ENCODE measurements around the gene ZNF831.

Gene ZNF831

DNA sequence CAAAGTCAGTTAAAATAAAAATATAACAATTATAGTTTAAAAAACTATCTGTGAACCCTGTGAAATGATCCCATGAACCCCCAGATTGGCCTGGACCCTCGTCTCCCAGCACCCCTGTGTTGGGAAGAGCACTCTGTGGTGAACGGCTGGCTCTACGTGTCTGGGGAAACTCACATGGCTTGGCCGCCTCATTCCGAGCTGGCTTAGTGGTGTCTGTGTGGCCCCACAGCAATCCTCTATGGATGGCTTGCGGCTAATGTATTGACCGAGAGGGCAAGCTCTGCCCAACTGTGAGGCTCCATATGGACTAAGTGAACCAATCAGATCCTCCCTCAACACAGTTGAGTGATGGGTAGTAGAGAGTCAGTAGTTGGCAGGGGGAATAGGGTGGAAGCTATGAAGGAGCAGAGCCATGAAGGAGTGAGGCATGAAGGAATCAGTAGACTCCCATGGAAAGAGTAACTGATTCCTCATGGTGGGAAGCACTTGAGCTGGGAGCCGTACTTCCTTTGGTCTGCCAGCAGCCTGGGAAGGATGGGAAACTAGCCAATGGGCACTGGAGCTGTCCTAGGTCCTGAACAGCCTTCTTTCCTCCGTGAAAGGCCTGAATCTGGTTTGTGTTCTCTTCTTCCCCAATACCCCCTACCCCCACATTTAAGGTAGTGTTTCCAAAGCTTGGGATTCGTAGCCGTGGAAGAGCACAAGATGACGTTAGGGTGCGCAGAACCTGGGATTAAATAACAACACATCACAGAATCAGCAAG lies 21.6 kb upstream of the ZNF831 start:
- no peak for DNase-seq (ENCODE audit: low read depth in 3 of 3)

DNA sequence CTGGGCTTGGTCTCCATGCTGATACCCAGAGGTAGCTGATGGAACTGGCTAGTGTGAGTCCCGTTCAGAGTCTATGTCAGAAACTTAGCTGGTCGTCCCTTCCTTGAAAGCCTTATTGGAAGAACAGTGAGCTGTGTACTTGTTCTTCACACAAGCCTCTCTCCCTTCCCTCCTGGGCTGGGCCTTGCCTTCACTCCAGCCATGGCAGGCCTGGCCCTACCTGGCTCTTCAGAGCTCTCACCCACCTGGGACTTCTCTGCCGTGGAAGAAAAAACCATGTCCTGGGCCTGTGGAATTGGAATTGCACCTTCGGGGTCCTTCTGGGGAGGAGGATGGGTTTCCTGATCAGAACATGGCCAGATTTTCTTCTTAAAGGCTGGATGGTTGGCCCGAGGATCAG lies 20.3 kb upstream of the ZNF831 start:
- no peak for DNase-seq (ENCODE audit: low read depth in 3 of 3)

DNA sequence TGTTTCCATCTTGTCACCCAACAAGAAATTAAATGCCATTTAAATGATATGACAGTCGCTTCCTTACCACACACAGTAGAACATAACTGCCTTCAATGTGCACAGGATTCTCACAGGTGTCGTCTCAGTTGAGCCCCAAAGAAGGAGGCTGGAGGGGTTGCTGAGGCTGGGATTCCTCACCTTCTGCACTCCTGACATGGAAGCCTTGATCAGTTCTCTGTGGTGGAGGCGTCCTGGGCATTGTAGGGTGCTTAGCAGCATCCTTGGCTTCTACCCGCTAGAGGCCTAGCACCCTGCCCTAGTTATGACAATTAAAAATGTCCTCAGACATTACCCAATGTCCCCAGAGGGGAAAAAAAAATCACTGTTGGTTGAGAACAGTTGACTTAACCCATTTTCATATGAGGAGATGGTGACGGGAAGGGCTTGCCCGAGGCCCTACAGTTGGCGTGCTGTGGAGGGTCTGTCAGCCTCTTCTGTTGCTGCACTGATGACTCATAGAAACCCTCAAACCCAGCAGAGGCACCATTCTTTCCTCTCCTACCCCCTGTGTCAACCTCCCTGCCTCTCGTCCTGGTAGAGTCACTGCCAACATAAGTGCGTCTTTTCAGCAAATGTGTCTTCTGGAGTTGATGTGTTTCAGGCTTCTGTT lies 19.3 kb upstream of the ZNF831 start:
- DNase-seq (ENCODE audit: low read depth in 3 of 3), result no peak

DNA sequence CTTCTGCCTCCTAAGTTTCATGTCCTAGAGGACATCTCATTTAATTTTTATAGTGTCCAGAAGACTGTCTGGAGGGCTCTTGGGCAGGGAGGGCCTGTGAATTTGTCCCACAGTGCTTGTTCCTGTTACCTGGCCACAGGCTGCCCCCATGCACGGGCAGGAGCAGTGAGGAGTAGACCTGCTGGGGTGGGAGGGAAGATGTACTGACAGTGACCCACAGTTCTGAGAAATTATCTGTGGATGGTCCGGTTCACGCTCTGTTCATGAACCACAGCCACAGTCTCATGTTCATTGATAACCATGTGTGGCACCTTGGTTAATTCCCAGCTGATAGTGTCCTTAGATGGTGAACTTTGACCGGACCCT lies 18.8 kb upstream of the ZNF831 start:
- DNase-seq (ENCODE audit: low read depth in 3 of 3), result no peak

DNA sequence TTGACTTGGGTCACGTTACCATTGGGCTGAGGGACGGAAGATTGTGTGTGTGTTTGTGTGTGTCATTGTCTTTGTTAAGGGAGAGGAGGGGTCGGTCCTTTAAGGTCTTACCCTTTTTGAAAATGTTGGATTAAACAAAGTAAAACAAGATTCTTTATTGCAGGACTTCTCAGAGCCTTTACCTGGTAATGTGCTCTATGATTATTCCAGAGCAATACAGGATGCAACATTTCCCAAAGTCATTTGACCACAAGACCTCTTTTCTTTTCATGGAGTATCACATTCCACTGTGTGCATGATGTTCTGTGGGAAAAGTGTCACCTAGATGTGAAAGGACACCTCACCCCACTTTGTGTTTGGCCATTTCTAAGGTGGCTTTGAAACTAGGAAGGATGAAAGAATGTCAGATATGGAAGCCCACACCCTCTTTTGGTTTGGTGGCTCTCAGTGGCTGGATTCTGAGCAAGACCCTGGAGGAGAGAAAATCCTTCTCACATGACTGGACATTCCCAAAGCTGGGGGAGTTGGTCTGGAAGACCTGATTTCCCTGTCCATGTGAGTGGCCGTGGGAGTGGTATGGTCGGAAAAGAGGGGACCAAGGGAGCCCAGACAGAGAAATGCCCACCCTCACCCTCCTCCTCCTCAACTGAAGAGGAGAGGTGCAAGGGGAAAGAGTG lies 18.2 kb upstream of the ZNF831 start:
- no peak for DNase-seq (ENCODE audit: low read depth in 3 of 3)

DNA sequence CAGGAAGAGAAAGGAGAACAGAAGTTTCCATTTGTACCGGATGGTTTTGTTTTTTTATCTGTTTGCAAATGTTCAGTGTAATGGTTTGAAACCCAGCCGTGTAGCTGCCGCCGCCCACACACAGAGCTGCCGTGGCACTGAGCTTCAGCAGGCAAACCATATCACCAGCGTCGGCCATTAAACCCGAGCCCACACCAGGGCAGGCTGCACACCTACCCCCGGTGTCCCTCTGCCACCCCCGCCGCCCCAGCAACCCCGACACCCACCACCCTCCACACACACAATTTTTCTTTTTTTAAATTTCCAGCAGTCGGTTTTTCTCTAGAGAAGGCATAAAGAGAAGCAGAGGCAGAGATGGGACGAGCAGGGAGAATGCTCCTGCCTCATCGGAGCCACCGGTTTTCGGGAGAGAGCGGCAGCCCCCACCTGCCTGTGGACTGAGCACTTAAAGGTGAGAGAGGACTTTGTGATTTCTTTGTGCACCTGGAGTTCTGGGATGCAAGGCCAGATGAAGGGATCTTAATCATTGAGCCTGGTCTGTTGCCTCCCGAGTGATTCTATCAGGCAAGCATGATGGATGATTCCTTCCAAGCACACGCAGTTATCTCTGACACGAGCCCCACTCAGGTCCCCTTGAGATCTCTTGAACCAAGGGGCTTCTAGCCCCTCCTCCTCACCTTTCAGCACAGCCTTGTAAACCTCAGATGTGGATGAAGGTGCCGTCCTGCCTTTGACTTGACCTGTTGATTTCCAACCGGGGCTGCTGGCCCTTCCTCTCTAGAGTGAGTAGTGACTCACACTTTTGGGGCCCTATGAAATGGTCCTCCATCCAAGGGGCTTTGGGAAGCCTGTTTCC lies 17.5 kb upstream of the ZNF831 start:
- peak in 1 of 3 donors; percentile 73 for DNase-seq (ENCODE audit: low read depth in 3 of 3)

DNA sequence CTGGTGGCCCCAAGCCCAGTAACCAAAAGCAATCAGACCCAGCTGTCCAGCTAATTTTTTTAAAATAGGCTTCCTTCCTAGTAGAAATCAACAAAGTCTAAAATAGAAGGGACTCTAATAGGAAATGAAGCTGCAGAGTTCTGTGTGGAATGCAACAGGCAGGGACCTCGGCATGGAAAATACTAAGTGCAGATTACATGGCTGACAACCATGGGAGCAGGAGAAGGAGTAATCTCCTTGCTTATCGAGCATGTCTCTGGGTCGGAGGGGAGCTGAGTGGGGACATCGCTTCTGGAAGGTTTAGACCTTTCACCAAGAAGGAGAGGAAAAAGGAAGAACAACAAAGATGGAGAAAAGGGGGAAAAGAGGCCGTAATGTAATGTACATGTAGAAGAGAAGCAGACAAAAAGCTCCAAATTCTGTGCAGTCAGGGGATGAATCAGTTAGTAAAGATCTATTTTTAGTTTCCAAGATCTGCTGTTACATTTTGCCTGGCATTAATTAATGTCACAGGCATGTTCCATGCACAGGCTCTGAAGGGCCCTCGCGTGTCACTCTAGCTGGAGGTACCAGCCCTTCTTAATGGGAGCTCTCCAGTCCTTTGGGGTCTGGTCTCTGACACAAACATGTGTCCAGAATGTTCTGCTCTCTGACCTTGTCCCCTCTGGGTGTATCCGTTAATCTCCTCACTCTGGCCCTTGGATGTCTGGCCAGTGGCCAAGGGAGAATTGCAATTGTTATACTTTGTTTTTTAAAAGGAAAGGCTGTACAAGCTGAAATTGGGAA lies 16.6 kb upstream of the ZNF831 start:
- no peak for DNase-seq (ENCODE audit: low read depth in 3 of 3)

DNA sequence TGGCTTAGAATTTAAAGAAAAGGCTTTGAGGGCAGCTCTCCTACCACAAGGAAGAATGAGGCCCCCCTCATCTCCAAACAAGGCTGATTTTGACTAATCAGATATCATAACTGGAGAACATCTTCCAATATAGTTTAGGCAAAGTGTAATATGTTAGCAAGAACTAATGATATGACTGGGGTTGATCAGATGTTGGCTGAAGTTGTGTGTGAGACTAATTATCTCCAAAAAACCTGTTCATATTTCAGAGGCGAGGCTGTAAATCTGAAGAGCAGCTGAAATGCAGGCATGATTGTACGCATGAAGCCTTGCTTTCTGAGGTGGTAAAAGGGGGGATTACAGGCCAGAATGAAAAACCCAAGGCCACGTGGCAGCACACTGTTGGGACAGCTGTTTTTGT lies 16.0 kb upstream of the ZNF831 start:
- no peak for DNase-seq (ENCODE audit: low read depth in 3 of 3)

DNA sequence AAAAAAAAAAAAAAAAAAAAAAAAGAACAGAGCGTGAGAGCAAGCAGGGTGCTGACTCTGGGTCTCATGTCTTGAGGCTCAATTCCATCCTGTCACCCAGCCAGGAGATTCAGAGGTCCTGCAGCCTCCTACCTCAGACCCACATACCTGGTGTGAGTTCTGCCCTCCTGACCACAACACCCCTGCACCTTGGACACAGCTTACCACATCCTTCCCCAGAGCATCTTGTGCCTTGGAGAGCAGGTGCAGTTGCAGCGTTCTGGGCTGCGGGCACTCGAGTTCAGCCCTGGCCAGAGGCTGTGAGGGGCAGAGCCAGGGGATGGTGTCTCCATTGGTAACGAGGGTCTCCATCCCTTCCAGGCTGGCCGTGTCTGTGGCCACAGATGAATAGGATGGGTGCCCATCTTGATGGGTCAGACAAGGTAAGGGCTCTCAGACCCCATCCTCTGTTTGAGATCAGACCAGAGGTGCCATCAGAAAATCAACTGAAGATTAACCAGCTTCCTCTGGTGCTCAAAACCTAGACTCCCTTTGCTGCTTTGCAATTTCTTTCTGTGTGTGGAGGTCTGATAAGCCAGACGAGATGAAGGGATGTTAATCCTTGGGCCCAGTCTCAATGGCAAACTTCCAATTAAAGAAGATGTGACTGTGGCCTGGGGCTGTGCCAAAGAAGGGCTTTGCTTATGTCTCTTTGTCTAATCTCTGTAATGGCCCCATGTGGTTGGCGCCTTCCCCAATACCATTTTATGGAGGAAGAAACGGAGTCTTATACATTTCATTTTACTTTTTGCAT lies 14.7 kb upstream of the ZNF831 start:
- no peak for DNase-seq (ENCODE audit: low read depth in 3 of 3)

DNA sequence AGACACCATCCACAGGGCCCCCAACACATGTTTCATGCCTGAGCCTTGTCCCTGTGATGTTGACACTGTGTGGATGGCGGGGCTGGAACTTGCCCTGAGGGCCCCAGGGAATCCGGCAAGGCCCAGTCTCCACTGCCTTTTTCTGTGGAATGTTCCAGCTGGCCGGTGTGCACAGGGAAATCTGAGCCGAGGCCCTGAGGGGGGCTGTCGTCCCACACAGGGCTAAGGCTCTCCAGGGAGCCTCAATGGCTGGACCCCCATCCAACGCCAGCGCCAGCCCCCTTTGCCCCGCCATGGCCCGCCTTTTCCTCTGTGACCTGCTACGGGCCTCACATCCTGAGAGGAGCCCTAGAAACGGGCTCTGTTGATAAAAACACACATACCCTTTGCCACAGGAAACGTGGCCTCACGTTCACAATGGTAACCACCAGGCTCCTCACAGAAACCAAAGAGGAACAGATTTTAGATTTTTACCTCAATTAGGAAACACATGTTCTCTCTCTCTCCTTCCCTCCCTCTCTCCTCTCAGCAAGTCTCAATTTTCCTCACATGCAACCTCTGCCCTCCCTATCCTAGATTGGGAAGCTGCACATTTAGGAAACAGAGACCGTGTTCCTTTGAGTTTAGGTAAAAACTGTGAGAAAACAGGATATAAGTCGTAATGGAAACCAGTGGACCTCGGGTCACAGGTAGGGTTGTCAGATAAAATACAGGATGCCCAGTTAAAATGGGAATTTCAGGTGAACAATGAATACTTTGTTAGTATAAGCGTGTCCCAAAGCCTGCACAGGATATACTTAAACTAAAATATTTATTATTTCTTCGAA lies 13.7 kb upstream of the ZNF831 start:
- DNase-seq (ENCODE audit: low read depth in 3 of 3), result peak in 1 of 3 donors; percentile 33

DNA sequence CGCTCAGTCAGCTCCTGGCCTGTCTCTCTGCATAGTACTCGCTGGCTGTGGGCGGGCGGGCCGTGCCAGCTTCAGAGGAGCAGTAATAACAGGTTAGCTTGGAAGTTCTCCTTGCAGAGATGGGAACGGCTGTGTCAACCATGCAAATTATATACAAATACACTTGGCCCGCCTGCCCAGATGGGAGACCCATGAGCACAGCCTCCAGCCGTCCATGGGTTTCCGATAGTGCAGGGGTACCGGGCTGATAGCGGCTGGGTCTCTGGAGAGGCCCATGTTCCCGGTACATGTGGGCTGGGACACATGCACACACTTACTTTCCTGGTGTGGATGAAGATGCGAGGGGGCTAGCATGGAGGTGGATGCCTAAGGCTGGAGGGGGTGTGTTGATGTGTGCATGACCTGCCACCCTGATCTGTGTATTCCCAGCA lies 12.8 kb upstream of the ZNF831 start:
- no peak for DNase-seq (ENCODE audit: low read depth in 3 of 3)

DNA sequence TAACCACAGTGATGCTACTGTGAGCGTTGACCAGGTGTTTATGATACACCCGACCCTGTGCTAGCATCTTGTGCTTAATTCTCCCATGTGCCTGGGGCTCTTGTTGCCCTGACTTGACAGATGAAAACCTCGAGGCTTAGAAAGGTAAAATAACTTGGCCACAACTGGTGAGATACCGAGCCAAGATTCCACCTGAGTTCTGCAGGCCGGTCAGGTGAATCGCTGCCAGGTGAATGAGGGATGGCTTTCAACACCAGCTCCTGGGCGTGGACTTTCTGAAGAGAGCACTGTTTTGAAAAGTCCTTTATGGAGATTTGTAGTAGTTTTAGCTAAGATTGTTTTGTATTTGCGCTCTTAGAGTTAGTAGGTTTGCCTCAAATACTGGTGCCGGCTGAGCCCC lies 12.2 kb upstream of the ZNF831 start:
- DNase-seq (ENCODE audit: low read depth in 3 of 3), result no peak

DNA sequence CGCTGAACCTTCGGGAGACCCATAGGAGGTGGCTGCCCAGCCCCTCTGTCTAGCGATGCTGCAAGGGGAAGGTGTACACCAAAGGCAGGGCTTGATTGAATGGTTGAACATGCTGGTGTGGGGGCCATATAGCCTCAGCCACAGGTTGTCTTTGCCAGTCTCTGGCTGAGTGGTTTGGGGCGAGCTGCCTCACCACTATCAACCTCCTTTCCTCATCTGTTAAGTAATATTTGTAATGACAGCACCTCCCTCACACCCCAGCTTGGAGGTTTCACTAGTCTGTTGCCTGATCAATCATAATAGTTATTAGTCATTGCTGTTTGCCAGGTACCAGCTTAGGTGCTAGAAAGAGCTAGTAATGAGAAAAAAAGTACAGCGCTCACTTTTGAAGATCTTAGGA lies 11.8 kb upstream of the ZNF831 start:
- DNase-seq (ENCODE audit: low read depth in 3 of 3), result peak in 1 of 3 donors; percentile 43

DNA sequence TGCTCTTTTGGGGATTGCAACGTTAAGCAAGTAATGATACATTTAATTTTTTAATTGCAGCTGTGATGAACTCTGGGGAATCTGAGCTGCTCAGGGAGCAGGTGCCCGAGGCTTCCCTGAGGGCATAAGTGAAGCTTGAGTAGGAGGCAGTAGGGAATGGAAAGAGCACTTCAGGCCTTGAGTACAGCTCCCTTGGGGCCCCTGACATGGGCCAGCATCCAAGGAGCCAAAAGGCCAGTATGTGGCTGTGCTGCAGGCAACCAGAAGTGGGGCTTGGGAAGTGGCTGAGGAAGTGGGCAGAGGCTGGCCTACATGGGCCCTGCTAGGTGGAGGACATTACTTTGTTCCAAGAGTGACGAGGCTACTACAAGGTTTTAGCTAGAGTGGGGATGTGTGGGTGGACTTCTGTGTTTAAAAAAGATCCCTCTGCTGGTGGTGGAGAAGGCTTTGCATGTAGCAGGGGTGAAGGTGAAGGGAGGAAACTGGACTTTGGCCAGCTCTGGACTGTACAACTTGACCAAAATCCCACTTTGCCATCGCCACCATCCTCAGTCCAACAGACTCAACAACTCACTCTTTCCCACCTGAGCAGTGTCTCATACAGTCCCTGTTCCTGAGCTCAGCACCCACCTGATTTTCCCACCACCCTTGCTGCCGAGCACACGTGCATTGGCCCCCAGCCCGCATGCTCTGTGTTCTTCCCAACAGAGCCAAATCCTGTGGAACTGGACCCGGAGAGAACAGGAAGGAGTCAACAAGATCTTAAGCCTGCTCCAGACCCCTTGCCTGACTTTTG lies 10.9 kb upstream of the ZNF831 start:
- no peak for DNase-seq (ENCODE audit: low read depth in 3 of 3)

DNA sequence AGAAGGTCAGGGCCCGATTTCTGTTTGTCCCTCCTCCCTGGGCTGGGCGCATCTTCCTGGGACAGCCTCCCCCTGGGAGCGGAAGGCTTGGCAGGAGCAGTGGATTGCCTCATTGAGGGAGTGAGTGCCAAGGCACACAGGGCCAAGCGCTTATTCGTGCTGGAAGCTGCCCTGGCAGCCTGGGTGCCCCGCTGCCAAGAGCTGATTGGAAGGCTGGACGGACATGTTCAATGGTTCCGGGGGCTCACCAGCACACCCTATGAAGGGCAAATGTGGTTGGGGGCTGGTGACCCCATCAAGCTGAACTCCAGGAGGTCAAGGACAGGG lies 10.3 kb upstream of the ZNF831 start:
- no peak for DNase-seq (ENCODE audit: low read depth in 3 of 3)

DNA sequence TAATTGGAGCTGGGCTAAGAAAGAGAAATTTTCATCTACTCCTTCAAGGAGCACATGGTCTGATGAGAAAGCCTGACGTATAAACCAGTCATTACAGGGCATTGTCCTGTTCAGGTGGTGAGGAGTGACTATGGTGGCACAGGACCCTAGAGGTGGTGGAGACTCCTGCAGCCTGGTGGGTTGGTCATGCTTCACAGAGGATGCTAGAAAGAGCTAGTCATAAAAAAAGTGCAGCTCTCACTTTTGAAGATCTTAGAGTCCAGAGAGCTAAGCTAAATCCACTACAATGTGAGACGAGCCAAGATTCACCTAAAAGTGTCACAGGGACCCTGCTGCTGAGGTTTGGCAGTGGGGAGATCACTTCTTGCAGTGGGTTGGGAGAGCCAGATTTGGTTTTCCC lies 9.8 kb upstream of the ZNF831 start:
- no peak for DNase-seq (ENCODE audit: low read depth in 3 of 3)

DNA sequence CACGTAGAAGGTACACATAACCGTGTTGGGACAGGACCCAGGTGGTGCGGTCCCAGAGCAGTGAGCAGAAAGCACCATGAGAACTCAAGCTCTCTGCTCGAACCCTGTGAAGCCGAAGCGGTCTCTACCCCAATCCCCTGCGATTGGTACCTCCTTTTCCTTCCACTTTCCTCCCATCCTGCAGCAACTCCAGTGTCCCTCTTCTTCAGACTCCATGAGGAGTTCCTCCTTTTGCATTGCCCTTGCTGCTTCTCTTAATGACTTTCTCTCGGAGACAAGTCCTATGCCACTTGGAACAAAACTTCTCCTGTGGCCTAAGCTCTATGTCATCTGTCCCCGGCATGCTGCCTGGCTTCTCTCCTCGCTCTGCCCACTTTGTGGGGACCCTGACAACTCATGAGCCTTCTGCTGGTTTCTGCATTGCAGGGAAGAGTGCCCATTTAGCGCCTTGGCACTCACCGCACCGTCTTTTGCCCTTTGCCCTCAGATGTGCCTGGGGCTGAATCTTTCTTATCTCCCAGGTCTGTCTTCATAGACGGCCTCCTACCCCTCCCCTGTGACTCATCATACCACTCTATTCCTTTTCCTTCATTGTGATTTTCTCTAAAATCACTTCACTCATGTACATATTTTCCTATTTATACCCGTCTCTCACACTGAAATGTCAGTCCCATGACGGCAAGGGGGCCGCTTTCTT lies 9.2 kb upstream of the ZNF831 start:
- DNase-seq (ENCODE audit: low read depth in 3 of 3), result no peak

DNA sequence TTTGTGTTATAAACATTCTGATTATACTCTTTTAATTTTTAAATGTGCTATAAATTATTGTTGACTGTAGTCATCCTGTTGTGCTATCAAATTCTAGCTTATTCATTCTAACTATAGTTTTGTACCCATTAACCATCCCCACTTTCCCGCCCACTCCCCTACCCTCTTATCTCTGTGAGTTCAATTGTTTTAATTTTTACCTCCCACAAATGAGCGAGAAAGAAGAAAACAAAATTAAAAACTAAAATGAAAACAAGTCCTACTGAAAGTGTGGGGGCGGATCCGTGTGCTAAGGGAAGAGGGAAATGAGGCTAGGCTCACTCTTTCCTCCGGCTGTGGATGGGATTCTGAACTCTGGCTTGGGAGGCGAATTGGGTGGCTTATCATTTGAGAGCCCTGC lies 6.6 kb upstream of the ZNF831 start:
- DNase-seq (ENCODE audit: low read depth in 3 of 3), result no peak

All from stimulated activated CD4-positive, alpha-beta T cell treated with anti-CD3 and anti-CD28 coated beads, TNF-alpha, amount 100 ng/mL, for 48 hours (primary cell).